BJ (cell line): Measurements from ENCODE around the gene GIPC1. TPM values are rescaled to one million over a fixed set of nuclear protein-coding genes. Genes with fewer than 3 reads are reported as not detected.

Source experiments
- CTCF ChIA-PET: fragments of 350-600 bp; formaldehyde crosslinking; extraction: SDS; loops from one replicate; lab custom pipeline; 2021; ENCODE audit warnings: antibody characterized with exemption, inconsistent platforms; lab: Yijun Ruan, JAX
- POLR2A ChIA-PET: fragments of 300-600 bp; sonication (Branson Sonifier 250); formaldehyde crosslinking; extraction: SDS; loops from one replicate; lab custom pipeline; 2021; ENCODE audit warnings: antibody characterized with exemption; lab: Charles Lee
- DNase-seq: peaks from one replicate; pipeline ENCODE4 v3.0.0-alpha.2; 2011; ENCODE audit warnings: low read depth
- H3K27me3 ChIP-seq: 2 replicates; pipeline ENCODE4 v1.6.0; 2011; ENCODE audit warnings: low read length; ENCODE audit not compliant: control insufficient read depth, insufficient read depth
- H3K36me3 ChIP-seq: 2 replicates; pipeline ENCODE4 v1.5.1; 2011; ENCODE audit warnings: low read length; ENCODE audit not compliant: control insufficient read depth, insufficient read depth
- H3K4me3 ChIP-seq: 2 replicates; pipeline ENCODE4 v1.5.1; 2011; ENCODE audit warnings: low read depth, mild to moderate bottlenecking, control low read depth, low read length
- polyA plus RNA-seq: library from polyadenylated mRNA; depleted of rRNA; stranded (reverse); fragments of >200 nt; gene quantifications from 2 replicates; pipeline ENCODE4 v1.2.3, GENCODE V29; 2011
- TF ChIP-seq, protein P1 (sequence below): IDR thresholded peaks from 2 replicates; pipeline ENCODE4 v1.5.1; 2011; ENCODE audit warnings: low read depth, mild to moderate bottlenecking, control low read depth, inconsistent platforms, low read length, moderate library complexity; ENCODE audit not compliant: insufficient read depth

Gene GIPC1
- polyA plus RNA-seq, 1 experiment: 119 TPM

DNA sequence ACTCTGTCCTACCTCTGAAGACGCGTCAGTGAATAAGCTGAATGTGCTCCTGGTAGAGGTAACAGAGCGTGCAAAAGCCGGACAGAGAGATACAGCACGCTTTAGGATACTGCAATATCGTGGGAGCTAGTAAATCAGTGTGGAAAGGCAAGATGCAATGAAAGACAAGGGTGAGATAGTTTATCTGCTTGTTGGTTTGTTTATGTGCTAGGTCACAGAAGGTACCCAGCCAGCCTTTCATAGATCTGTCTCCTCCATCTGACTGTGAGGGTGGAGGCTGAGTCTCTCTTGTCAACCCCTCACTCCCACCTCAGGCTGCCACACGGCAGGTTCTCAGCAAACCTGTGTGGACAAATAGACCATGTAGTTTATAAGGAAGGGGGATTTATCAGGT lies 904 bp upstream of the GIPC1 start:
- no peak overlapping the region; the same call in 1 of the 2 replicates for H3K4me3 ChIP-seq
- H3K36me3 ChIP-seq: peaks cover 8% of the 10 kb centered on the region; the same call in 1 of the 2 replicates
- no peaks in the 10 kb centered on the region for H3K27me3 ChIP-seq
- ChIA-PET POLR2A (interaction anchor here (0.5 to 1.3 kb wide), 2 partner anchors 21 to 87 kb away, joined by 5 to 7 read pairs; partner anchors contain the start of gene DNAJB1), CTCF (interaction anchor here (1.1 to 1.7 kb wide), 3 partner anchors 9 to 25 kb away, joined by 4 to 9 read pairs (median 5); no protein-coding TSS in a partner anchor)
- TF ChIP-seq, protein P1, sequence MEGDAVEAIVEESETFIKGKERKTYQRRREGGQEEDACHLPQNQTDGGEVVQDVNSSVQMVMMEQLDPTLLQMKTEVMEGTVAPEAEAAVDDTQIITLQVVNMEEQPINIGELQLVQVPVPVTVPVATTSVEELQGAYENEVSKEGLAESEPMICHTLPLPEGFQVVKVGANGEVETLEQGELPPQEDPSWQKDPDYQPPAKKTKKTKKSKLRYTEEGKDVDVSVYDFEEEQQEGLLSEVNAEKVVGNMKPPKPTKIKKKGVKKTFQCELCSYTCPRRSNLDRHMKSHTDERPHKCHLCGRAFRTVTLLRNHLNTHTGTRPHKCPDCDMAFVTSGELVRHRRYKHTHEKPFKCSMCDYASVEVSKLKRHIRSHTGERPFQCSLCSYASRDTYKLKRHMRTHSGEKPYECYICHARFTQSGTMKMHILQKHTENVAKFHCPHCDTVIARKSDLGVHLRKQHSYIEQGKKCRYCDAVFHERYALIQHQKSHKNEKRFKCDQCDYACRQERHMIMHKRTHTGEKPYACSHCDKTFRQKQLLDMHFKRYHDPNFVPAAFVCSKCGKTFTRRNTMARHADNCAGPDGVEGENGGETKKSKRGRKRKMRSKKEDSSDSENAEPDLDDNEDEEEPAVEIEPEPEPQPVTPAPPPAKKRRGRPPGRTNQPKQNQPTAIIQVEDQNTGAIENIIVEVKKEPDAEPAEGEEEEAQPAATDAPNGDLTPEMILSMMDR: no peak
- DNase-seq: no peak

DNA sequence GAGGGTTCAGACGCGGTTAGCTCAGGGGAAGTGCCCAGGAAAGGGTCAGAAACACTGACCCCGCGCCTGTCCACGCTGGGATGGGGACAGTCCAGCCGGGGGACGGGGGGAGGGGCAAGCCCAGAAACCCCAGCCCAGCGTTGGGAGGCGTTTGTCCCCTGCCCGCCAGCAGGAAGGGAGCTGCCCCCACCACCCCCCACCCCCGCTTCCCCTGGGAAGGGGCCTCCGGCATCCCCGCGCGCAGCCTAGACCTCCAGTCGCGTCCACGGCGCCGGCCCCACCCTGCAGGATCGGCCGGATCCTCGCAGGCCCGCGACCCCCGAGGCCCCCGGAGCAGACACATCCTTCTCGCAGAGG lies 277 bp downstream of the GIPC1 start:
- no peaks in the 10 kb centered on the region for H3K27me3 ChIP-seq
- TF ChIP-seq, protein P1: no peak
- peaks cover 12% of the 10 kb centered on the region for H3K36me3 ChIP-seq
- peak overlapping the region; percentile 92 for H3K4me3 ChIP-seq
- POLR2A ChIA-PET: interaction anchor here (1.3 kb wide), 1 partner anchor 23 kb away, joined by 5 read pairs; the partner anchor contains the start of gene DNAJB1
- no peak for DNase-seq
- CTCF ChIA-PET: interaction anchor here (0.6 to 4.9 kb wide), 6 partner anchors 9 to 834 kb away, joined by 3 to 32 read pairs (median 4); no protein-coding TSS in a partner anchor

DNA sequence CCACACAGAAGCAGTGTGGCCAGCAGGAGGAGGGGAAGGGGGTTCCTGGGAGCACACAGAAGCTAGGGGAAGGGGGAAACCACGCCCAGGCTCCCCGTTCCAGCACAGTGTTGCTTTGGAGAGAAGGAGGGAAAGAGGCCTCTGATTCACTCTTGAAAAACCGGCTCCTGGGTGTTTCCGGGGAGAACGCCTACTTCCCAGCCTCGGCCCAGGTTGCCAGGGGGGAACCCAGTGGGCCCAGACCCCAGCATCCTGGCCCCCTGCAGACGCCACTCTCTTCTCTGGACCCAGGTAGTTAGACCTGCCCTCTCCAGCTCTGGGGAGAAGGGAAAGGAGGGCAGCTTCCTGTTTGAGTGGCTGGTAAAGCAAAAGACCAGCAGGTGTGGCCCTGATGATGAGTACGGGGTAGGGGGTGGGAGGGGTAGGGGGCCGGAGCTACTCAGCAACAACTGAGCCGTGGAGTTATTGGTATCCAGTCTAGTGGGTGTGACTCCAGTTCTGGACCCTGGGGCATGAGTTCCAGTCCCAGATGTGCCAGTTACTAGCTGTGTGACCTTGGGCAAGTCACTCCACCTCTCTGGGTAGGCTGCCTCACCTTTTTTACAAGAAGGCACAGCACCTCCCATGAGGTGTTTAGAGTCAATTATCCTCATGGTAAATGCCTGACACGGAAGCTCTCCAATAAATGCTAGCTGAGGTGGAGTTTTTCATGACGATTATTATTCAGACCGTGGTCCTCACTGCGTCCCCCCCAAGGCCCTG lies 836 bp downstream of the GIPC1 start:
- no peak for DNase-seq
- H3K4me3 ChIP-seq: peak overlapping the region; percentile 92
- H3K36me3 ChIP-seq: peaks cover 12% of the 10 kb centered on the region
- no peaks in the 10 kb centered on the region for H3K27me3 ChIP-seq
- POLR2A ChIA-PET: interaction anchor here (1.3 kb wide), 1 partner anchor 23 kb away, joined by 5 read pairs; the partner anchor contains the start of gene DNAJB1
- TF ChIP-seq, protein P1: no peak
- CTCF ChIA-PET: interaction anchor here (0.6 to 4.9 kb wide), 8 partner anchors 9 to 834 kb away, joined by 3 to 32 read pairs (median 4); no protein-coding TSS in a partner anchor

DNA sequence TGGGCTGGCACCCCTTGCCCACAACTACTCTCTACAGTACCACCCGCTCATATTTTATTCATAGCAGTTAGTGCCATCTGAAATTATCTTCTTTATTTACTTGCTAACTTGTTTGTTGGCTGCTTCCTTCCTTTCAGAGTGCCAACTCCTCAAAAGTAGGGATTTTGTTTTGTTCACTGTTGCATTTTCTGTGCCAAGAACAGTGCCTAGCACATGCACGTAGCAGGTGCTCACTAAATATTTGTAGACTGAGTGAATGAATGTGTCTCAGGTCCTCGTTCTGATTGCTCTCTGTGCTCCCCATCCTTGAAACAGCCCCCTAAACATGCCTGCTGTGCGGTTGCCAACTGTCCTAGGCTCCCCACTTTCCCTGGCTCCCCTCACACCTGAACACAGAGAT lies 1.5 kb downstream of the GIPC1 start:
- H3K4me3 ChIP-seq: peak overlapping the region; percentile 92
- POLR2A ChIA-PET: no interaction called here
- H3K27me3 ChIP-seq: no peaks in the 10 kb centered on the region
- peaks cover 12% of the 10 kb centered on the region for H3K36me3 ChIP-seq
- DNase-seq: no peak
- TF ChIP-seq, protein P1: no peak
- CTCF ChIA-PET: interaction anchor here (1.0 to 4.9 kb wide), 3 partner anchors 9 to 15 kb away, joined by 3 to 32 read pairs (median 5); no protein-coding TSS in a partner anchor

DNA sequence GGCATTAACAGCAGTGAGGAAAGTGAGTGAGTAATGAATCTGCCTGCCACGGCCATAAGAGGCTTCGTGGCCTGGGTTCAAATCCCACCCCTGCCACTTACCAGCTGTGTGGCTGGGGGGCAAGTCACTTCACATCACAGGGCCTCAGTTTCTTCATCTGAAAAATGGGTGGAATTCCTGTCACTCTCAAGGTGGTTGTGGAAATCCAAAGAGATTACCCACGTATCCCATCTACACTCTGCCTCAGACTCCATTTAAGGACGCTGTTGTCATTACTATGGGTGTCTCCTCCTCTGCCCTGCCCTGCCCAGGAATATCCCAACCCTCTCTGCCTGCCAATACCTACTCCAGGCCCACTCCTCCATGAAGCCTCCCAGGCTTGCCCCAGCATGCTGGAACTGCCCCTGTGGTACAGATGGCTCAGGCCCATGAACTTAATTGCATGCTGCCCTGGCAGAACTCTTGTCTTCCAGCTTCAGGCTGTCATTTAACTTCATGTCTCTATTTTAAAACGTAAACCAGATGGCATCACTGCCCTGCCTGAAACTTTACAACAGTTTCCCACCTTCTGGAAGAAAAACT lies 3.1 kb downstream of the GIPC1 start:
- ChIA-PET POLR2A (no interaction called here), CTCF (interaction anchor here (1.3 to 4.9 kb wide), 3 partner anchors 13 to 18 kb away, joined by 3 to 32 read pairs (median 11); partner anchors contain the start of gene PTGER1)
- H3K4me3 ChIP-seq: no peak overlapping the region
- H3K27me3 ChIP-seq: no peaks in the 10 kb centered on the region
- H3K36me3 ChIP-seq: peaks cover 16% of the 10 kb centered on the region
- TF ChIP-seq, protein P1: no peak
- no peak for DNase-seq
